ENCODE results near the gene GRIA4.

- TF ChIP-seq CTCF (IDR thresholded peaks at IDR 0.05; ENCODE audit: low read depth, low read length, poor library complexity, severe bottlenecking) = no peak
- TF ChIP-seq EZH2phosphoT487 (IDR thresholded peaks at IDR 0.05; ENCODE audit: borderline replicate concordance, low read length) = no peak
Observed at GRCh38 chr11:105948918-105949590, 339.2 kb downstream of the GRIA4 start.
